CD8-positive, alpha-beta memory T cell (primary cell): ENCODE measurements around the gene ZACN. TPM values are rescaled to one million over a fixed set of nuclear protein-coding genes. Genes with fewer than 3 reads are reported as not detected.

Experiments used
- CTCF ChIA-PET: fragments of 350-600 bp; sonication (Branson Sonifier 250); formaldehyde crosslinking; loops from one replicate; lab custom pipeline; 2021; ENCODE audit warnings: antibody characterized with exemption; lab: Charles Lee
- POLR2A ChIA-PET: fragments of 350-600 bp; sonication (Branson Sonifier 250); formaldehyde crosslinking; loops from one replicate; lab custom pipeline; 2021; ENCODE audit warnings: antibody characterized with exemption; lab: Charles Lee
- DNase-seq, 5 donors: peaks; one replicate each; pipeline versions ENCODE4 v3.0.0 to v3.0.0-alpha.2; 2020 to 2022; ENCODE audit warnings: mixed read lengths in 1 of 5
- H3K27ac ChIP-seq: one replicate; pipeline ENCODE4 v1.7.0; 2013; ENCODE audit warnings: low read depth, mild to moderate bottlenecking, low read length, moderate library complexity
- H3K27me3 ChIP-seq: 2 replicates; pipeline ENCODE4 v1.7.0; 2013; ENCODE audit warnings: low read length, mild to moderate bottlenecking; ENCODE audit not compliant: insufficient read depth, poor library complexity, severe bottlenecking
- H3K36me3 ChIP-seq: 2 replicates; pipeline ENCODE4 v1.7.0; 2013; ENCODE audit warnings: mild to moderate bottlenecking, low read length, moderate library complexity; ENCODE audit not compliant: insufficient read depth
- H3K4me1 ChIP-seq: 2 replicates; pipeline ENCODE4 v1.7.0; 2013; ENCODE audit warnings: mild to moderate bottlenecking, low read length, moderate library complexity; ENCODE audit not compliant: insufficient read depth
- H3K4me3 ChIP-seq: 2 replicates; pipeline ENCODE4 v1.7.0; 2013; ENCODE audit warnings: mild to moderate bottlenecking, low read length
- H3K9me3 ChIP-seq: 2 replicates; pipeline ENCODE4 v1.7.0; 2013; ENCODE audit warnings: mild to moderate bottlenecking, low read length
- H3K27ac Mint-ChIP-seq, 8 donors: one replicate each; pipeline ENCODE4 v1.8.0; 2020 to 2021; ENCODE audit warnings: mixed read lengths in 8 of 8, mild to moderate bottlenecking in 6 of 8, inconsistent platforms in 3 of 8, moderate library complexity in 3 of 8
- H3K27me3 Mint-ChIP-seq, 2 donors: one replicate each; pipeline ENCODE4 v1.8.0; 2020 to 2021; ENCODE audit warnings: mixed read lengths in 2 of 2, mild to moderate bottlenecking in 1 of 2, moderate library complexity in 1 of 2
- H3K36me3 Mint-ChIP-seq, 3 donors: one replicate each; pipeline ENCODE4 v1.8.0; 2020 to 2021; ENCODE audit warnings: mixed read lengths in 3 of 3, inconsistent platforms in 1 of 3, mild to moderate bottlenecking in 1 of 3
- H3K4me1 Mint-ChIP-seq, 3 donors: one replicate each; pipeline ENCODE4 v1.8.0; 2020 to 2021; ENCODE audit warnings: mixed read lengths in 3 of 3, inconsistent platforms in 1 of 3, mild to moderate bottlenecking in 1 of 3
- H3K4me3 Mint-ChIP-seq, 7 donors: one replicate each; pipeline ENCODE4 v1.8.0; 2020 to 2021; ENCODE audit warnings: mixed read lengths in 7 of 7, mild to moderate bottlenecking in 6 of 7, moderate library complexity in 4 of 7, inconsistent platforms in 2 of 7
- H3K9me3 Mint-ChIP-seq, 5 donors: one replicate each; pipeline ENCODE4 v1.8.0; 2020 to 2022; ENCODE audit warnings: mixed read lengths in 5 of 5, mild to moderate bottlenecking in 3 of 5, moderate library complexity in 2 of 5, inconsistent platforms in 1 of 5
- polyA plus RNA-seq: library from polyadenylated mRNA; unstranded; fragments of 300-500 nt; fragmentation: Illumina TruSeq; gene quantifications from one replicate; pipeline ENCODE4 v1.2.3, GENCODE V29; 2021
- total RNA-seq, 2 experiments: library from RNA; stranded (reverse); gene quantifications; one replicate each; pipeline ENCODE4 v1.2.3, GENCODE V29; 2021

The ZACN gene
- total and polyA plus RNA-seq, 3 experiments from 2014 or later, result 2.8 to 4.1 (median 3.0) TPM

- Mint-ChIP-seq H3K27ac (peak overlapping the region in 1 of 8 donors; percentile 85), H3K9me3 (no peaks in the 10 kb centered on the region), H3K4me1 (peaks cover 0 to 3% (median 1%) of the 10 kb centered on the region in 3 donors), H3K27me3 (peaks cover 0 to 1% of the 10 kb centered on the region in 2 donors), H3K4me3 (no peak overlapping the region), H3K36me3 (peaks cover 0 to 74% (median 5%) of the 10 kb centered on the region in 3 donors)
- DNase-seq, result peak in 1 of 5 donors; percentile 21
- Histone ChIP-seq H3K27ac (no peak overlapping the region), H3K4me3 (no peak overlapping the region), H3K9me3 (no peaks in the 10 kb centered on the region), H3K27me3 (no peaks in the 10 kb centered on the region), H3K36me3 (peaks cover 54% of the 10 kb centered on the region), H3K4me1 (no peaks in the 10 kb centered on the region)
- ChIA-PET CTCF (interaction anchor here (1.1 kb wide), 2 partner anchors 10 to 312 kb away, joined by 3 read pairs; no protein-coding TSS in a partner anchor), POLR2A (no interaction called here)
Measured at GRCh38 chr17:76085731-76086366, 6.9 kb downstream of the ZACN start.

- DNase-seq, result no peak
- no peak overlapping the region for H3K27ac ChIP-seq
- ChIA-PET CTCF (interaction anchor here (1.1 kb wide), 2 partner anchors 11 to 311 kb away, joined by 3 read pairs; no protein-coding TSS in a partner anchor), POLR2A (interaction anchor here (0.5 kb wide), 1 partner anchor 8 kb away, joined by 8 read pairs; no protein-coding TSS in a partner anchor)
- no peaks in the 10 kb centered on the region for H3K9me3 ChIP-seq
- Mint-ChIP-seq H3K27ac (peak overlapping the region in 2 of 8 donors; percentile 36 to 46), H3K36me3 (peaks cover 0 to 79% (median 5%) of the 10 kb centered on the region in 3 donors), H3K9me3 (no peaks in the 10 kb centered on the region), H3K27me3 (peaks cover 0 to 1% of the 10 kb centered on the region in 2 donors), H3K4me1 (peaks cover 0 to 1% (median 0%) of the 10 kb centered on the region in 3 donors), H3K4me3 (no peak overlapping the region)
- no peak overlapping the region for H3K4me3 ChIP-seq
- no peaks in the 10 kb centered on the region for H3K27me3 ChIP-seq
- peaks cover 54% of the 10 kb centered on the region for H3K36me3 ChIP-seq
- H3K4me1 ChIP-seq, result no peaks in the 10 kb centered on the region
Measured at GRCh38 chr17:76086384-76086783, 7.4 kb downstream of the ZACN start.

- Histone ChIP-seq H3K27ac (no peak overlapping the region), H3K9me3 (no peaks in the 10 kb centered on the region), H3K4me3 (no peak overlapping the region), H3K27me3 (no peaks in the 10 kb centered on the region), H3K4me1 (no peaks in the 10 kb centered on the region), H3K36me3 (peaks cover 54% of the 10 kb centered on the region)
- no peak for DNase-seq
- Mint-ChIP-seq H3K36me3 (peaks cover 0 to 85% (median 6%) of the 10 kb centered on the region in 3 donors), H3K4me3 (no peak overlapping the region), H3K27ac (peak overlapping the region in 1 of 8 donors; percentile 23), H3K9me3 (no peaks in the 10 kb centered on the region), H3K27me3 (peaks cover 0 to 1% of the 10 kb centered on the region in 2 donors), H3K4me1 (peaks cover 0 to 5% (median 5%) of the 10 kb centered on the region in 3 donors)
- CTCF ChIA-PET, result no interaction called here
- POLR2A ChIA-PET, result no interaction called here
Measured at GRCh38 chr17:76087531-76087930, 8.5 kb downstream of the ZACN start.

- peaks cover 0 to 1% of the 10 kb centered on the region in 2 donors for H3K27me3 Mint-ChIP-seq
- H3K36me3 Mint-ChIP-seq, result peaks cover 0 to 91% (median 6%) of the 10 kb centered on the region in 3 donors
- H3K9me3 ChIP-seq, result no peaks in the 10 kb centered on the region
- H3K4me1 Mint-ChIP-seq, result peaks cover 0 to 5% (median 5%) of the 10 kb centered on the region in 3 donors
- DNase-seq, result no peak
- H3K27ac Mint-ChIP-seq, result peak overlapping the region in 2 of 8 donors; percentile 23 to 70
- H3K27me3 ChIP-seq, result no peaks in the 10 kb centered on the region
- no peak overlapping the region for H3K4me3 ChIP-seq
- H3K4me3 Mint-ChIP-seq, result no peak overlapping the region
- no peaks in the 10 kb centered on the region for H3K9me3 Mint-ChIP-seq
- H3K27ac ChIP-seq, result no peak overlapping the region
- ChIA-PET CTCF (interaction anchor here (1.2 to 1.8 kb wide), 2 partner anchors 59 to 183 kb away, joined by 3 read pairs; no protein-coding TSS in a partner anchor), POLR2A (interaction anchor here (1.0 kb wide), 1 partner anchor 25 kb away, joined by 3 read pairs; no protein-coding TSS in a partner anchor)
- peaks cover 58% of the 10 kb centered on the region for H3K36me3 ChIP-seq
- no peaks in the 10 kb centered on the region for H3K4me1 ChIP-seq
Measured at GRCh38 chr17:76088041-76088867, 9.3 kb downstream of the ZACN start.

GRCh38 chr17:76088868-76089576 is 10.0 kb downstream of the ZACN start:
- Histone ChIP-seq H3K36me3 (peaks cover 61% of the 10 kb centered on the region), H3K4me3 (no peak overlapping the region), H3K27me3 (no peaks in the 10 kb centered on the region), H3K27ac (no peak overlapping the region), H3K9me3 (no peaks in the 10 kb centered on the region), H3K4me1 (no peaks in the 10 kb centered on the region)
- Mint-ChIP-seq H3K27me3 (peaks cover 0 to 1% of the 10 kb centered on the region in 2 donors), H3K4me1 (peaks cover 0 to 5% (median 5%) of the 10 kb centered on the region in 3 donors), H3K36me3 (peaks cover 0 to 91% (median 6%) of the 10 kb centered on the region in 3 donors), H3K4me3 (peak overlapping the region in 1 of 7 donors; percentile 48), H3K9me3 (no peaks in the 10 kb centered on the region), H3K27ac (peak overlapping the region in 1 of 8 donors; percentile 70)
- CTCF ChIA-PET, result interaction anchor here (1.2 to 1.8 kb wide), 2 partner anchors 59 to 184 kb away, joined by 3 read pairs; no protein-coding TSS in a partner anchor
- no peak for DNase-seq
- POLR2A ChIA-PET, result interaction anchor here (0.7 to 1.9 kb wide), 3 partner anchors 8 to 26 kb away, joined by 3 to 4 read pairs (median 4); no protein-coding TSS in a partner anchor

- H3K27me3 ChIP-seq, result no peaks in the 10 kb centered on the region
- Mint-ChIP-seq H3K27me3 (peaks cover 0 to 1% of the 10 kb centered on the region in 2 donors), H3K36me3 (peaks cover 0 to 90% (median 1%) of the 10 kb centered on the region in 3 donors), H3K27ac (peak overlapping the region in 2 of 8 donors; percentile 48 to 86), H3K4me1 (peaks cover 0 to 5% (median 4%) of the 10 kb centered on the region in 3 donors), H3K4me3 (no peak overlapping the region), H3K9me3 (no peaks in the 10 kb centered on the region)
- H3K9me3 ChIP-seq, result no peaks in the 10 kb centered on the region
- H3K4me3 ChIP-seq, result no peak overlapping the region
- H3K27ac ChIP-seq, result no peak overlapping the region
- no peaks in the 10 kb centered on the region for H3K4me1 ChIP-seq
- POLR2A ChIA-PET, result interaction anchor here (0.7 to 1.9 kb wide), 2 partner anchors 9 to 12 kb away, joined by 4 read pairs; no protein-coding TSS in a partner anchor
- H3K36me3 ChIP-seq, result peaks cover 62% of the 10 kb centered on the region
- CTCF ChIA-PET, result interaction anchor here (1.2 to 1.8 kb wide), 2 partner anchors 60 to 185 kb away, joined by 3 read pairs; no protein-coding TSS in a partner anchor
- no peak for DNase-seq
Measured at GRCh38 chr17:76089680-76090516, 10.9 kb downstream of the ZACN start.
